Activated CD4-positive, CD25-positive, alpha-beta regulatory T cell treated with anti-CD3 and anti-CD28 coated beads, Interleukin-2, amount 50 U/mL, for 16 hours (primary cell): ENCODE results near the gene TRIM39.
"Not testable (repeated sequence)": the region's sequence is repeated elsewhere in the genome, so short reads cannot be mapped to it uniquely, and the experiment has no call there.

Experiments
- DNase-seq: peaks from one replicate; pipeline ENCODE4 v3.0.0-alpha.2; 2020; ENCODE audit warnings: low read depth, low spot score

Gene TRIM39

DNA sequence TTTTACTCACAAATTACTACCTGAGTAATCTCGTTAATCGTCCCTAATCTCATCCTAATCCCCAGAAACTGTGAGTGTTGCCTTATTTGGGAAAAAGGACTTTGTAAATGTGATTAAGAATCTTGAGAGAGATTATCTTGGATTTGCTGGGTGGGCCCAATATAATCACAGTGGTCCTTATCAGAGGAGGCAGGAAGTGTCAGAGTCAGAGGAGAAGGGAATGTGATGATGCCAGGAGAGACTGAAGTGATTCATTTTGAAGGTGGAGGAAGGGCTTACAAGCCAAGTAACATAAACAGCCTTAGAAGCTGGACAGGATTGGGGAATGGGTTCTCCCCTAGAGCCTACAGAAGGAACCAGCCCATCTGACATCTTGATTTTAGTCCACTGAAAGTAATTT is 34.9 kb downstream of the TRIM39 start:
- no peak for DNase-seq

DNA sequence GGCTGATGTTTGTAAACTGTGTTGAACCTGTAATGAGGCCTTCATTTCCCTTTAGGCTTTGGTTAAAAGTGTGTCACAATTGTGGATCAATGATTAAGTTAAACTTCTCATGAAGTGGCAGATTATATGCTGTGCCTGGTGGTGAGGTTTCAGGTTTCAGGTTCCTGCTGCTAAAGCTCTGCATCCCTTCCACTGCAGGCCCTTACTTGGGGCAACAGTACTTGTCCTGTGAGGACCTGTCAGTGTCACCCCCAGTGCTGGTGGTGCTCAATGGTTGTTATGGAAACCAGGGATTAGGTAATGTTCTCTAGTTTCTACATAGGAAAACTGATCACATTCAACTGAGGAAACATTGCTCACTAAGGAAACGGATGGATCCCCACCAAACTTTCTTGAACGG is 36.7 kb downstream of the TRIM39 start:
- no peak for DNase-seq

DNA sequence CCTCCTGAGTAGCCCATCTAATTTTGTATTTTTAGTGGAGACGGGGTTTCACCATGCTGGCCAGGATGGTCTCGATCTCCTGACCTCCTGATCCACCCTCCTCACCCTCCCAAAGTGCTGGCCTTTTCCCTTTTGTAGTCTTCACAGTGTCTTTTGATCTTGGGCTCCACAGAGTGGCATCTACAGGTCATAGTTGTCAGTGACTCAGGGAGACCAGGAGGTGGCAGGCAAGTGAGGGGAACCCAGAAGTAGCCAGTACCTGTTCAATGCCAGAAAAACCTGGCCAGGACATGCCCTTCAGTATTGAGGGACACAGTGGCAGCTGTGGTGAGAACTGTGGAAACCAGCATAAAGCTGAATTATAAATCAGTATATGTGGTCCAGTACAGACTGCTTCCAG is 37.9 kb downstream of the TRIM39 start:
- DNase-seq: no peak

DNA sequence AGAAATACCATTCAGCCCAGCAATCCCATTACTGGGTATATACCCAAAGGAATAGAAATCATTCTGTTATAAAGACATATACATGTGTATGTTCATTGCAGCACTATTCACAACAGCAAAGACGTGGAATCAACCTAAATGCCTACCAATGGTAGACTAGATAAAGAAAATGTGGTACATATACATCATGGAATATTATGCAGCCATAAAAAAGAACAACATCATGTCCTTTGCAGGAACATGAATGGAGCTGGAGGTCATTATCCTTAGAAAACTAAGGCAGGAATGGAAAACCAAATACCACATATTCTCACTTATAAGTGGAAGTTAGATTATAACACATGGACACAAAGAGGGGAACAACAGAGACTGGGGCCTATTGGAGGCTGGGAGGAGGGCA is 42.6 kb downstream of the TRIM39 start:
- DNase-seq: not testable (repeated sequence)

DNA sequence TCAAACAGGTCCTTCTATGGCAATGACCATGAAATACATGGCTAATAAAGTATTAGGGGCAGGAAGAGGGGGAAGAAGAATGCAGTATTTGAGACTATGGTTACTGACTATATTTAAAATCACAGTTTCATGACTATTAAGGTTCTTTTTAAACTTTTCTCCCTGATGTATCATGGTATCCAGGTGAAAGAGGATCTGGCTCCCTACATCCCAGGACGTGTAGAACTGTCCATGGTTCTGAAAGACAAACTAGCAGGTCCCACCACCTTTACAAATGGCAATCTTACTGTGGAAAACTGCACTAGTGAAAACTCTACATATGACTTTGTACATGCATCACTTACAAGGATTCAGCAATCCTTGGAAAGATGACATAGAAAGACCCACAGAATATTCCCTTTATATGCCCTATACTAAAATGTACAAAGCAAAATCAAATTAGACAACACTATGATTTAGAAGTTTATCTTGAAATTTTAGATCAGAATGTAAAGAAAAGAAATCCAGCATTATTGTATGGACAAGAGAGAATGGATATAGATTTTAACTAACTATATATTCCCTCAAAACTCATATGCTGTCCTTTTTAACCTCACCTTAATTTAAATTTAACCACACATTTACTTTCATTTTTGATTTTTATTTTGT is 51.7 kb downstream of the TRIM39 start:
- DNase-seq: no peak

DNA sequence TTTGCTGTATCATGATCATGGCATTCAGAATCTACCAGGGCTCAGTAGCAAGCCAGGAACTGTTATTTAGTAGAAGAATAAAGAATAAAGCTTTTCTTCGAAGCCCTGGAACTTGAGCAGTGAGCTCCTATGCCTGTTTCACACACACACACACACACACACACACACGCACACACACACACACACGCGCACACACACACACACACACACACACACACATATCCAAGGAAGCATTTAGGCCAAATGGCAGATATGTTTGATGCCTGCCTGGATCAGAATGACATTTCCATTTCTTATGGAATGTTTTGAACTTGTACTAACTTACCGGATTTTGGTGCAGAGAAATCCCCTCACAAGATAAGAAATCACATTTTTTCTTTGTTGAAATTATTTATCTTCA is 53.7 kb downstream of the TRIM39 start:
- no peak for DNase-seq

DNA sequence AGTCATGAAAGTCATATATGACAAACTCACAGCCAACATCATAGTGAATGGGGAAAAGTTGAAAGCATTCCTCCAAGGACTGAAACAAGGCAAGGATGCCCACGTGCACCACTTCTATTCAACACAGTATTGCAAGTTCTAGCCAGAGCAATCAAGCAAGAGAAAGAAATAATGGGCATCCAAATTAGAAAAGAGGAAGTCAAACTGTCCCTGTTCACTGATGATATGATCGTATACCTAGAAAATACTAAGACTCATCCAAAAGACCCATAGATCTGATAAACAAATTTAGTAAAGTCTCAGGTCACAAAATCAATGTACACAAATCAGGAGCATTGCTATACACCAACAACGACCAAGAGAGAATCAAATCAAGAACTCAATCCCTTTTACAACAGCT is 59.4 kb downstream of the TRIM39 start:
- DNase-seq: no peak

DNA sequence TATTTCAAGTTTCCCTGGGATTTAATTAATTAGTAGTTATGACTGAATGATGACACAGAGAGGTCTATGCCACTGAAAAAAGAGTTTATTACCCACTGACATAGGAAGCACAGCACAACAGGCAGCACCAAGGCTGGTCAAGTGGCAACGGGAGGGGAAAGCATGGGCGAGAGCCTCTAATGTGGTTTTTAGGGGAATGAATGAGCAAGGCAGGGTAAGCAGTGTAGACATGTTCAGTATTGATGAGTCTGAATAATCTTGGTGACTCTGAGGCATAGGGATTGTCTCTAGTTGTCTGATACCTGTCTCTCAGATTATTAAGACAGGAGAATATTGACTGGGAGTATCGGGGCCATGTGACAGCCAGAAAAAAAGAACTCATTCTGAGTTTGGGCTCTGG is 64.5 kb downstream of the TRIM39 start:
- DNase-seq: no peak
